ENCODE measurements around the gene RAPGEF1. TPM values are rescaled to one million over a fixed set of nuclear protein-coding genes. Genes with fewer than 3 reads are reported as not detected.

Gene RAPGEF1
- total RNA-seq, 1 experiment from 2014 or later = 40.8 TPM

DNA sequence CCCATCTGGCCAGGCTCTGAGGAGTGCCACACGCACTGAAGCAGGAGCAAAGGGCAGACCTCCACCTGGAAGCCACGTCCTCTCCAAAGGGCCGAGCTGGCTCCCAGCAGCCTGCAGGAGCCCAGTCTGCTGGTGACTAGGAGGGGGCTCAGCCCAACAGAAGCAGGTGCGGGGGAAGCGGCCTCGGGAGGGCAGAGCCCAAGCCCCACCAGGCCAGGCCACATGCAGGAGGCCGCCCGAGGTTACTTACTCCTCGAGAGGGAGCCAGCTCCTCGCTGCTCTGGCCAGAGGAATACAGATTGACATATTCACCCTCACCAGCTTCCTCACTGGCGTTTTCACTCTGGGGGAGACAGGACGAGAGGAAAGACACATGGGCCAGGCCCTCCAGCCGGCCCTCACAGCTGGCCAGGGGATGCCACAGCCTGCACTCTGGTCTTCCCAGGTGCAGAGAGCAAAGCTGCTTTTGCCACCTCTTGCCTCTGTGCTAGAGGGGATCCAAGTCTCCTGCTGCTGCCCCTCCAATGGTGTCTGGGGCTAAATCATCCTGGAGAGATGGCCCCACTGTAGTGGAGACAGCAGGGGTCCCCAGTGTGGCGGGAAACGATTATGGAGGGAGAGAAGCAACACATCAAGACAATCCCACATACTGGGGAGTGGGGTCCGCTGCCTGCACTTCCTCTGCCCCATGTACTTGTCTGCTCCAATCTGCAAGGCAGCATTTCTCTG is 136.0 kb downstream of the RAPGEF1 start:
- DNase-seq (ENCODE audit: low spot score) = no peak
- in situ Hi-C loops (cut with HindIII; ENCODE audit: low sequenced_read_pairs) = no loop called here

DNA sequence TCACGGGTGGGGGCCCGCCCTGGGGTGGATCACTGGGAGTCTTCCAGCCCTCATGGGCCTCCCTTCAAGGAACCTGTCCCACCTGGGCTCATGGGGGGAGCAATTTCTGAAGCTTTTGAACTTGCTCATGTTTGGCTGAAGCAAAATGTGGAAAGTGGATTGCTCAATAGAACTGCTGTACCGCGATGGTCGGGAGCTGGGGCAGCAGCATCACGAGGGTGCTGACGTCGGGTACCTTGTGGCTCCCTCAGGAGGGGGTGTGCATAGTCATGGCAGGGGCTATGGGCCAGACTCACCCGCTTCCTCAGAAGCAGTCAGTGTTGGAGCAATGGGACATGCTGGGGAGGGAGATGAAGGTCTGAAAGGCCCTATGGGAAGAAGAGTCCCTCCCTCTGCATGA is 136.7 kb downstream of the RAPGEF1 start:
- in situ Hi-C loops (cut with HindIII; ENCODE audit: low sequenced_read_pairs) = no loop called here
- no peak for DNase-seq (ENCODE audit: low spot score)

DNA sequence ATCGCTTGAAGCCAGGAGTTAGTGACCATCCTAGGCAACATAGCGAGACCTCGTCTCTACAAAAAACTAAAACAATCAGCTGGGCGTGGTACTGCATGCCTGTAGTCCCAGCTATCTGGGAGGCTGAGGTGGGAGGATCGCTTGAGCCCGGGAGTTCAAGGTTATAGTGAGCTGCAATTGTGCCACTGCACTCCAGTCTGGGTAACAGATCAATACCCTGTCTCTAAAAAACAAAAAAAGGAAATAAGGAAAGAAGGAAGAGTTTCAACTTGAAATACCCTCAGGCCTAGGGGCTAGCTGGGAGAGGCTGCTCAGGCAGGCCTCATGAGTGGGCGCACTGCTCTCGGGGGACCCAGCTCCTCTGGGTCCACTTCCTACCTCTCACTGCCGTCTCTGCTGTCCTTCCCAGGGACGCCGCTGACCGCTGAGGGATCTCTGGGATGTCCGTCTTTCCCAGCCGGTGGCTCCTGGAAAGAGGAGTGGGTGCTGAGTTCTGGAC is 138.1 kb downstream of the RAPGEF1 start:
- in situ Hi-C loops (cut with HindIII; ENCODE audit: low sequenced_read_pairs) = no loop called here
- no peak for DNase-seq (ENCODE audit: low spot score)

DNA sequence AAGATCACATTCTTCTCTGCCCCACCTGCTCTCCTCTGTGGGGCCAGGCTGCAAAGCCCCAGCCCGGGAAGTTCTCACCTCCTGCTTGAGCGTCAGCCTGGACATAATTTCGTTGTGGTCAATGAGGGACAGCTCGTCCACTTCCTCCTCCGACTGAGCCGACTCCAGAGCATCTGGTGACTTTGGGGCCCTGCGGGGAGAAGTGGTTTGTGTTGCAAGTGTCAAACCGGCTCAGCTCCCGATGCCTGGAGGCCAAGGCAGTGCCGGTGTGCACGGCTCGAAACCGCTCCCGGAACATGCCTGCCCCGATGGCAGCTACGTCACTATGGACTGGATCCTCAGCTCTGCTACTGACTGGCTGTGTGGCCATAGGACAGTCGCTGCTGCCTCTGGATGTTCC is 141.8 kb downstream of the RAPGEF1 start:
- in situ Hi-C loops (cut with HindIII; ENCODE audit: low sequenced_read_pairs) = no loop called here
- DNase-seq (ENCODE audit: low spot score) = peak; percentile 72

DNA sequence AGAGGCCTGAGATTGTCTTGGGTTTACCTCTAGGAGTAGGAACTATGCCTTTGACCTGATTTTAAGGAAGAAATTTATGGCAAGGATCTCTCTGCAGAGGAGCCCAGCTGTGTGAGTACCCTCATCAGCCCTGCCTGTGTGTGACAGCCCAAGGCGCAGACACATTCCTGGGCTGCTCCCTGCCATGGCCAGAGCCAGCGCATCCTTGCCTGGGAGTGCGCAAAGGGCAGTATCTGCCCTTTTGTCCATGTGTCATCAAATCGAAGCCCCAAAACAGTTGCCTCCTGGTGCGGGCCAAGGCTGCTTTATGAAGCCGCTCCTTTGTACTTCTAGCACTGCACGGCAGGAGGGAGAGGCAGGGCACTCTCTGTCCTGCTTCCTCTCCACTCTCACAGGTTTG is 142.6 kb downstream of the RAPGEF1 start:
- in situ Hi-C loops (cut with HindIII; ENCODE audit: low sequenced_read_pairs) = no loop called here

DNA sequence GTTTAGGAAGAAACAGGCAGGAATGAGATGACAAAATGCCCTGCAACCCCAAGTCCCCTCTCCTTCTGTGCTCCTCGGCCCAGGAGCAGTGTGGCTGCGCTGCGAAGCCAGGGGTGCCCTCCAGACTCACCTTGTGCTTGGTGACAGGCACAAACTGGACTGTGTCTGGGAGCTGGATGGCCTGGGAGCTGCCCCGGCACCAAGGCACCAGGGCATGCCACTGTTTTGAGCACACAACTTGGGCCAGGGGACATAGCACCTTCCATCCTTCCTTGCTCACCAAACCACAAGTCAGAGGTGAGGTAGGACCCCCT is 143.5 kb downstream of the RAPGEF1 start:
- in situ Hi-C loops (cut with HindIII; ENCODE audit: low sequenced_read_pairs) = no loop called here
- no peak for DNase-seq (ENCODE audit: low spot score)

More for the DNA sequence above, 142.6 kb downstream of the RAPGEF1 start:
- DNase-seq (ENCODE audit: low spot score) = no peak

DNA sequence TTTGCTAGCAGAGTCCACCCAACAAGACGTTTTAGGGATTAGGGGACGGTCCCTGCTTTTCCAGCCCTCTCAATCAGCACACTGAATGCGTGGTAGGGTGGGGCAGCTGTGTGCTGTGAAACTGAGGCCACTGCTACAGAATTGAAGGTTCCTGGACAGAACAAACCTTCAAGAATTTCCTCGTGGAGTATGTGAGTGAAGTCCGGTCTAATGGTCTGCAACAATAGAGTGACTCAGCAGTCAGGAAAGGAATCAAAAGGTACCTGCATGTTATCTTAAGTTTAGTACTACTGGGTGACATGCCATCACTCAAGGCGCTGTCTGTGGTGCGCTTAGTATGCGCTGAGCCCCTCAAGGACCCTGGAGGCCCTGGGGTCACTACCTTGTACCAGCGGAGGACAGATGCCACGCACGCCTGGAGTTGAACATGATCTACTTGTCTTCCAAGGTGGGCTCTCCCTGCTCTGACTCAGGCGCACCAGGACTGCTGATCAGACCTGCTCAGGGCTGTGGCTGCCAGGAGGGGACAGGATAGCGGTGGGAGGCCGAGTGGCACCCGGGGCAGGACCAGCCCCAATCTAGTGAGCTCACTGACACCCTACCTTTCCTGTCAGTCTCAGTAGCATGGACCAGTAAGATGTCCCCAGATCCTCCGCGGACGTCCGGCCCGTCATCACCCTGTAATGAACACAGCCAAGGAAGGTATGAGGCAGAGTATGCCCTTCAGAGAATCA is 144.0 kb downstream of the RAPGEF1 start:
- no peak for DNase-seq (ENCODE audit: low spot score)
- in situ Hi-C loops (cut with HindIII; ENCODE audit: low sequenced_read_pairs) = no loop called here

DNA sequence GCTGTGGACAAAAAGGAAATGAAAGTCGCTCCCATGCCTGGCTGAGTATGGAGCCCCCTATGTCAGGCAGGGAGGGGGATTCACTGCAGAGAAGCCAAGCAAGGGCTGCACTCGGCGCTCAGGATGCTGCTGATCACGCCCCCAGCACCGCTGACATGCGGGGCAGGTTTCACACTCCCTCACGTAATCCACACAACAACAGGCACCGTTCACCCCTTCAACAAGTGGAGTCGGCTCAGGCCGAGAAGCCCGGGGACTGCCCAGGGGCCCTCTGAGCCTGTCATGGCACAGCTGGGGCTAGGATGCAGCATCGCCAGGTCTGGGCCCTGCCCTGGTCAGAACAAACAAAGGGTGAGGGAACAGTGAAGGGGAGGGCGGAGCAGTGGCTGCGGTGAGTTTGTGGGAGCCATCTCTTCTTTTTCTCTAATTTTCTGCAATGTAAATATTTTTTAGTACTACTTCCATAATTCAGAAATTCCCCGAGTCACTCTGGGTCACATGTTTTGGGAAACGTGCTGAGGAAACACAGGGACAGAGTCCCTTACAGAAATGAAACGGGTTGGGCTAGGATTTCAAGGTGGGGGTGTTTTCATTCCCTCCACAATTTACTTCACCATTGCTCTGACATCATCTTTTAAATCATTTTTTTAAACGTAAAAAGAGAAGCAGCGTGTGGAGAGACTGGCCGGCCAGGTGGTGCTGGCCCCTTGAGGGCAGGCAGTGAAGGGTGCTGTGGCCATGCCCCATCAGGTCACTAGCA is 144.8 kb downstream of the RAPGEF1 start:
- no peak for DNase-seq (ENCODE audit: low spot score)
- in situ Hi-C loops (cut with HindIII; ENCODE audit: low sequenced_read_pairs) = no loop called here

DNA sequence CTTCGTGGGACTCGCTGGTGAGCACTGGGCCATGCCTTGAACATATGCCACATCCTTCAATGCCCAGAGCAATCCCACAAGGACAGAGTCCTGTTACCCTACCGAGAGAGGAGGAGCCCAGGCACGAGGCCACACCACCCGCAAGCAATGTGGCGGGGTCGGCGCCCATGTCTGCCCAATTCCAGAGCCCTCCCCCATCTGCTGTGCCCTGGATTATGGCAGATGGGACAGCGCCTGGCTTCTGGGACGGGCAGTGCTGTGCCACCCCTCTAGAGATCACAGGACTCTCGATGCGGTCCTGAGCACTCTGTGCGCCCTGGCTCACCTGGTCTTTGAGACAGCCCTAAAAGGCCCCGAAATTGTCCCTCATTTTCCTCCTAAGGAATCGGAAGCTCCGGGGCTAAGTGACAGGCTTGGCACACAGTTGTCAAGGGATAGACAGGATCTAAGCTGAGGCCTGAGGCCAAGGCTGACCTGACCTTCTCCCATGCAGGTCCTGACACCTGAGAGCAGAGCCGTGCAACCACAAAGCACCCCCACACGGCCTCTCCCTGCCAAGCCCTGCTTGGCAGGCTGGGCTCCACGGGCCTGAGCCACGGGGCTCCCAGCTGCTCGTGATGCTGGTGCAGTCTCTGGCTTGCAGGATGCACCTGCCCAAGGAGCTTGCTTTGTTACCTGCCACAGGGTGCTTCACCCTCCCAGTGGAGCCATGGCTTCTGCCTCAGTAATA is 145.8 kb downstream of the RAPGEF1 start:
- peak; percentile 72 for DNase-seq (ENCODE audit: low spot score)
- in situ Hi-C loops (cut with HindIII; ENCODE audit: low sequenced_read_pairs) = no loop called here

DNA sequence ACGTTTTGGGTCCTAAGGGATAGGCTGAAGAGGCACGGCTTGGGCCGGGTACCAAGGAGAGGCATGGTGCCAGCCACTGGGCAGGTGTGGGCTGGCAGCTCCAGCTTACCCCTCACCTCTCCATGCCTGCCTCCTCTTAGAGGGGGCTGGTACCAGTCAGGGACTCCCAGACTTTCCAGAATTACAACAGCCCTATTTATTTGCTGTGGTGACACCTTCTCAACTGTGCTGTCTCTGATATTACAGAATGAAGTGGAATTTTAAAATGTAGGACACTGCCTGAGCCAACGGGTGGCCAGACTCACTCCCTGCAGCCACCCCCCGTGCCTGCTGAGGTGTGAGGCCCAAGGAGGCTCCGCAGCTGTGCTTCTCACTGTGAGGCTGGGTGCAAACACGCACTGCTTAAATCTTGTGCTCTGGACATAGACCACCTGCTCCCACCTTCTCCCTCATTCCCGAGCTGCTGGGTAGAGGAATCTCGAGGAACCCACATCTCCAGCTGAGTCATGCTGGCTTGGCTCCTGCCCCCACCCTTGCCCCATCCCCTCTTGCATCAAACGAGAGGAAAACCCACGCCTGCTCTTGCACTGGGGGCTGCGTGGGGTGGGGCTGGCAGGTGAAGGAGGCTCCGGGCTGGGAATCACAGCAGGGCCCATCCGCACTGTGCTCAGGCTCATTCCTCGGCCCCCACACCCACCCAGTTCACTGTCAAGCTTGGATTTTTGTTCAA is 146.6 kb downstream of the RAPGEF1 start:
- no peak for DNase-seq (ENCODE audit: low spot score)
- in situ Hi-C loops (cut with HindIII; ENCODE audit: low sequenced_read_pairs) = no loop called here

DNA sequence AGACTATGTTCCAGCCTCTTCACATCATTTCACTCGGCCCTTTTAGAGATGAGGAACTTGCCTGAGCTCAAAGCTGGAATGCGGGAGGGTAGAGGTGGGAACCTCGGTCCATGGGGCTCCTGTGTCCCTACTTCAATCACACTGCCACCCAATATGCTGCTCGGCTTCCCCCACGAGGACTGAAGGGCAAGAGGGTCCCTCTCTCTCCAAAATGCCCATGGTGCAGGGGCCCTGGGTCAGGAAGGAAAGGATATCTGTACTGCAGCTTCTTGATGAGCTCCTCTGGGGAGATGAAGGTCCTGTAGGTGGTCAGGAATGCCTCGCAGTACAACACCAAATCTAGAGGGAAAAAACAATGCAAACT is 148.0 kb downstream of the RAPGEF1 start:
- no peak for DNase-seq (ENCODE audit: low spot score)
- in situ Hi-C loops (cut with HindIII; ENCODE audit: low sequenced_read_pairs) = no loop called here

DNA sequence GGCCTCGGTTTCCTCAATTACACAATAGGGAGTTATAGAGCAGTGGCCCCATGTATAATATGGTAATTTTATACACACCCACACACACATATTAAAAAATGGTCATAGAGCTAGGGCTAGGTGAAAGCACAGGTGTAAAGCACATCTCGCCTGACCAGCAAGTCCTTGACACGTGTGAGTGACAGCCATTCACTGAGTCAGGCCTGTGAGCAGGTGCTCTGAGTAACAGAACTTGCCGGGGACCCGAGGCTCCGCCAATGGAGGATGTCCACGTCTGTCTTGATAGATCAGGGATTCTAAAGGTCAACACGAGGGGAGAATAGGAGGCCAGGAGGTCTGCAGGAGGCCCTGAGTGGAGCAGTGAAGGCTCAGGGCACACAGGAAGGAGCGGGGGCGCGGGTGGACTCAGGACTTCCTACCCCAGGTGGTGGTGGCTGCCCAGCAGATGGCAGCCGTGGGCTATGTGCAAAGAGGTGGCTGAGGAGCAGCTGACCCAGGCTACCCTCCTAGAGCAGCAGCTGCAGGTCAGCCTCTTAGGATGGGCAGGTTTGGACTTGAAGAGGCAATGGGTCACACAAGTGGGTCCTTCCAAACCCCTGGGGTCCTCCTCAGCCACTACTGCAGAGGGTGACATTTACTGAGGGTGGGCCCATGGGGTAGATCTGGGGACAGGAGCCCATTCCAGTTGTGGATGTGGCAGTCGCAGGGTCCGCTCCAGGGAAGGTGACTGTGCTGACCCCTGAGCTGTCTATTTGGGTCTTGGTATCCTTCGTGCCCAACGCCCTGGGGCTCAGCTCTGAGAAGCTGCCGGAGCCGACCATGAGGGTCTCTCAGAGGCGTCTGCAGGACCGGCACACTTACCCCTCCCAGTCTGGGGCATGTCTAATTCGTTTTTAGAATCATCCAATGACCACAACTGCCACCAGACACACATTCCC is 148.7 kb downstream of the RAPGEF1 start:
- in situ Hi-C loops (cut with HindIII; ENCODE audit: low sequenced_read_pairs) = no loop called here
- DNase-seq (ENCODE audit: low spot score) = peak; percentile 82

DNA sequence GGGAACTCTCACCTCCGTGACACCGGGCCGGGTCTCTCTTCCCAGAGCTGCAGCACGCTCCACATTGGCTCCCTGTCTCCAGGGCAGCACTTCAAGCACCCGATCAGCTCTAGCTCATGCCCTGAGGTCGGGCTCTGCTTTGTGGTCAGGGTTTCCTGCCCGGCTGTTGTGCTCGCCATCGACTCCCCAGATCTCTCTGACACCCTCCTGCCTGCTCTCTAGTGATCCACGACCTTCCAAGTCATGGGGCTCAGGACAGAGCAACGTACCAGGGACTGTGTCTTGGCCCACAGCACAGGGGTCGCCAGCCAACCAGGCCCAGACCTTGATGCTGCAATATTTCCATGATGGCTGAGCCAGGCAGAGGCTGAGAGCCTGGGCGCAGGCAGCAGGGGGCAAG is 149.4 kb downstream of the RAPGEF1 start:
- no peak for DNase-seq (ENCODE audit: low spot score)
- in situ Hi-C loops (cut with HindIII; ENCODE audit: low sequenced_read_pairs) = no loop called here

DNA sequence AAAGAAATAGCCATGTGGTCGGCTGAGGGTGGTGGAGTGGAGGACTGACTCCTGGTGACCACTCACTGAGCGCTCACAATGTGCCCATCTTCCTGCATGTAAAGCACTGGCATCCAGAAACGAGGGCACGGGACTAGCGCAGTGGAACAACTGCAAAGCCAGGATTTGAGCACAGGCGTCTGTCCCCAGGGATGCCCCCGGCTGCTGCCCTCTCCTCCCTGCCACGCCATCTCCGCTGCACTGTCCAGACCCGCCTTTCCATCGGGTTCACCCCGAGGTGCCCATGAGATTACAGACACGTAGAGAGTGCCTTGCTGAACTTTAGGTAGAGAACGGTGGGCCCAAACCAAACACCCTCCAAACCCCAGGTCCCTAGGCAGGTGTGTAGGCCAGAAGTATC is 149.9 kb downstream of the RAPGEF1 start:
- in situ Hi-C loops (cut with HindIII; ENCODE audit: low sequenced_read_pairs) = no loop called here
- DNase-seq (ENCODE audit: low spot score) = no peak

DNA sequence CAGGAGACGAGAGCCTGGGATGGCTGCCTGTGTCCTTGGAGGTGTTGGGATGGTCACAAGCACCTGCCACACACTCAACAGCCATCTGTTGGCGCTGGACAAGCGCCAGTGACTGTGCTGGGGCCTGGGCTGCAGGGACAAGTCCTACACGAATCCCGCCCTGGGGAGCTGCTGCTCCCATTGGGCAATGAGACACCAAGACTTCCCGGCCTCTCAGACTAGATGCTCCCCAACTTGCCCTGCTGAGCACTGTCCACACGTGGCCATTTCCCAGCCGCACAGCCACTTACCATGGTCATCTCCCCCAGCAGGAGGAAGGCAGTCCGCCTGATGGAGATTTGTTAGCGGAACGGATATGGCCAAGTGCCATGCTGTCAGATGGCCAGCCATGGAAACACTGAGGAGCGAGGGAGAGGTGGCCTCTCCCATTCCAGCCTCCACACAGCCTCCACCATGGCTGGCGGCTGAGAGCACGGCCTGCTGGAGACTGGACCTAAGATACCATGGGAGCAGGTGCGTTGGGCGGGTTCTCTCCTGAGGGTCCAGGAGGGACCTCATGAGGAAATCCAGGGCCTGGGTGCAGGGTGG is 150.7 kb downstream of the RAPGEF1 start:
- peak; percentile 94 for DNase-seq (ENCODE audit: low spot score)
- in situ Hi-C loops (cut with HindIII; ENCODE audit: low sequenced_read_pairs) = no loop called here

DNA sequence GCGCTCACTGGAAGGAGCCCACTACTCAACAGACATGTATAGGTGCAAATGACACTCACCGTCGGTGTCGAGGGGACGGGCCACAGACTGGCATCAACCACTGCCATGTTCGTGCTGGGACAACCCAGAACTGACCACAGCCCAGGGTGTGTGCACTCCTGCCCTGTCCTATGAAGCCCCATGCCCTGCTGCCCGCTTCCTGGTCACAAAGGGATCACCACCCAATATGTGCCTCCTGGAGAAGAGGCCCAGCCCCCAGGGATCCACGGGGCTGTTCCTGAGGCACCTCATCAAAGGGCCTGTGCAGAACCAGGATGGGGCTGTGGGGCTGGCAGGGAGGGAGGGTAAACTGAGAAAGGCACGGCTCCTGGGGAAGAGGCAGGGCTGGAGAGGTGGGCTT is 151.5 kb downstream of the RAPGEF1 start:
- DNase-seq (ENCODE audit: low spot score) = no peak
- in situ Hi-C loops (cut with HindIII; ENCODE audit: low sequenced_read_pairs) = no loop called here

DNA sequence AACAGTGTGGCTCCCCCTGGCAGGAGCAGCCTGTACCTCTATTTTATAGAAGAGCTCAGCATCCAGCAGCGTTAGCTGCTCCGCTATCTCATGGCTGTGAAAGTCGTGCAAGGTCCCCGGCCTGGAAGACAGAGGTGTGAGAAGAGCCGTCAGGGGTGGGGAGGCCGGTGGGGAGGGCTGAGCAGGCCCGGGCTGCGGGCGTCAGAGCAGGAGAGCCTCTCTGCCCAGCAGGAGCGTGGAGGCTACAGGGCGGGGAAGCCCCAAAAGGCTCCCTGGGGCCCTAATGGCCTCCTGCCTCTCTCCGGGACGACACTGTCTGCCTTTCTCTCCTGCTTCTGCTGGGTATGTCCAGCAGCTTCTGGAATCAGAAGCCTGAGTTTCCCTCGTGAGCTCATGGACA is 152.0 kb downstream of the RAPGEF1 start:
- DNase-seq (ENCODE audit: low spot score) = no peak
- in situ Hi-C loops (cut with HindIII; ENCODE audit: low sequenced_read_pairs) = no loop called here

DNA sequence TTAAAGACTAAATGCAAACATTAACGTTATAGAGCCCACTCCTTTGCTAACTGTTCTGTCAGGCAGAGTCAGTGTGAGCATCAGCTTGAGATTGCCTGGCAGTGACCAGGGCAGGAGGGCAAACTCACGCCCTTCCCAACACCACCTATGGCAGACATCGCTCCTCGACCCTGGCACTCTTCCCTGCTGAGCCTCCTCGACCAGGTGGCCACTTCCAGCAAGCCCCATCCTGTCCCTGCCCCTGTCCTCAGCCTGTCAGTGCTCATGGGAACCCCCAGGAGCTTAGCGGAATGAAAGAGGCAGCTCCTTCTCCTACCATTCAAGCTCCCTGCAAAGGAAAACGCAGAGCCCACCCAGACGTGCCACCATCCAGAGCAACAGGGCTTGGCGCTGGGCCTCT is 152.5 kb downstream of the RAPGEF1 start:
- in situ Hi-C loops (cut with HindIII; ENCODE audit: low sequenced_read_pairs) = no loop called here
- DNase-seq (ENCODE audit: low spot score) = no peak

Measured in G401 (cell line).